Activated CD4-positive, alpha-beta T cell treated with anti-CD3 and anti-CD28 coated beads, Interleukin-2, amount 50 U/mL, for 48 hours (primary cell): Measurements from ENCODE around the gene FAM171A1.

Experiments
- DNase-seq, 2 experiments: peaks; one replicate each; pipeline ENCODE4 v3.0.0-alpha.2; 2020

The FAM171A1 gene

GRCh38 chr10:15373199-15373598, 2.1 kb upstream of the FAM171A1 start:
- DNase-seq, result no peak

GRCh38 chr10:15370212-15370855, 755 bp downstream of the FAM171A1 start:
- DNase-seq, result peak; percentile 16 to 23

- no peak for DNase-seq
These were observed 1.6 kb downstream of the FAM171A1 start for GRCh38 chr10:15369256-15370211.

- DNase-seq, result no peak
These were observed 2.8 kb downstream of the FAM171A1 start for GRCh38 chr10:15368101-15368855.

GRCh38 chr10:15367296-15368085, 3.6 kb downstream of the FAM171A1 start:
- DNase-seq, result no peak

- no peak for DNase-seq
These were observed 5.4 kb downstream of the FAM171A1 start for GRCh38 chr10:15365692-15366091.

- no peak for DNase-seq
These were observed 7.1 kb downstream of the FAM171A1 start for GRCh38 chr10:15364001-15364400.

GRCh38 chr10:15363031-15363430, 8.1 kb downstream of the FAM171A1 start:
- DNase-seq, result no peak

GRCh38 chr10:15361131-15361530, 10.0 kb downstream of the FAM171A1 start:
- no peak for DNase-seq

- no peak for DNase-seq
These were observed 10.5 kb downstream of the FAM171A1 start for GRCh38 chr10:15360566-15360965.

- no peak for DNase-seq
These were observed 17.5 kb downstream of the FAM171A1 start for GRCh38 chr10:15353471-15354017.

- DNase-seq, result no peak
These were observed 18.3 kb downstream of the FAM171A1 start for GRCh38 chr10:15352836-15353235.

GRCh38 chr10:15352201-15352600, 18.9 kb downstream of the FAM171A1 start:
- no peak for DNase-seq

- no peak for DNase-seq
These were observed 19.8 kb downstream of the FAM171A1 start for GRCh38 chr10:15351099-15351820.

- no peak for DNase-seq
These were observed 22.0 kb downstream of the FAM171A1 start for GRCh38 chr10:15349112-15349511.

GRCh38 chr10:15348579-15348978, 22.5 kb downstream of the FAM171A1 start:
- DNase-seq, result no peak

- DNase-seq, result no peak
These were observed 23.9 kb downstream of the FAM171A1 start for GRCh38 chr10:15347150-15347549.

- no peak for DNase-seq
These were observed 24.5 kb downstream of the FAM171A1 start for GRCh38 chr10:15346440-15347141.

GRCh38 chr10:15345450-15345849, 25.6 kb downstream of the FAM171A1 start:
- DNase-seq, result no peak

- no peak for DNase-seq
These were observed 26.2 kb downstream of the FAM171A1 start for GRCh38 chr10:15344876-15345285.
